Measurements from ENCODE around the gene DOCK1. TPM values are rescaled to one million over a fixed set of nuclear protein-coding genes. Genes with fewer than 3 reads are reported as not detected.

DOCK1 gene
- total and polyA plus RNA-seq, 2 donors (not counting 1 experiment from before 2014, with no cell fraction given) = 20.5 to 91.0 TPM

GRCh38 chr10:127315888-127316287, 410.7 kb downstream of the DOCK1 start:
- no peaks in the 10 kb centered on the region for H3K79me2 ChIP-seq (ENCODE audit: control insufficient read depth, insufficient read depth, low read length)
- DNase-seq (ENCODE audit: low read depth in 2 of 2) = no peak
- H3K9me3 ChIP-seq (ENCODE audit: control insufficient read depth, insufficient read depth, low read depth, low read length) = no peaks in the 10 kb centered on the region
- H3K36me3 ChIP-seq (ENCODE audit: control insufficient read depth, insufficient read depth, low read length) = no peaks in the 10 kb centered on the region
- TF ChIP-seq CTCF (conservative IDR thresholded peaks at IDR 0.05 in 1 of 2, IDR thresholded peaks at IDR 0.05 in 1 of 2; ENCODE audit: low read depth in 1 of 2, low read length in 2 of 2) (no peak), EZH2 (IDR thresholded peaks at IDR 0.05; ENCODE audit: low read length, missing control alignments) (no peak)
- H3K4me2 ChIP-seq (ENCODE audit: extremely low read depth, insufficient read depth, low read length) = no peak overlapping the region
- no peak overlapping the region for H2AFZ ChIP-seq (ENCODE audit: low read length)
- H3K27me3 ChIP-seq (ENCODE audit: control insufficient read depth, insufficient read depth, low read length) = no peaks in the 10 kb centered on the region
- no peak overlapping the region for H3K27ac ChIP-seq (ENCODE audit: insufficient read depth, low read length)
- H4K20me1 ChIP-seq (ENCODE audit: control insufficient read depth, extremely low read depth, insufficient read depth, low read length) = no peaks in the 10 kb centered on the region
- H3K4me1 ChIP-seq (ENCODE audit: control insufficient read depth, extremely low read depth, insufficient read depth, low read length) = no peaks in the 10 kb centered on the region
- H3K9ac ChIP-seq (ENCODE audit: insufficient read depth, low read length) = no peak overlapping the region
- H3K4me3 ChIP-seq (replicated peaks in 1 of 4; ENCODE audit: control extremely low read depth in 1 of 4, insufficient read depth in 1 of 4, low read depth in 3 of 4, low read length in 4 of 4) = no peak overlapping the region

GRCh38 chr10:127318396-127318795, 413.2 kb downstream of the DOCK1 start:
- no peak overlapping the region for H3K27ac ChIP-seq (ENCODE audit: insufficient read depth, low read length)
- H2AFZ ChIP-seq (ENCODE audit: low read length) = no peak overlapping the region
- H3K36me3 ChIP-seq (ENCODE audit: control insufficient read depth, insufficient read depth, low read length) = no peaks in the 10 kb centered on the region
- H3K4me1 ChIP-seq (ENCODE audit: control insufficient read depth, extremely low read depth, insufficient read depth, low read length) = no peaks in the 10 kb centered on the region
- no peaks in the 10 kb centered on the region for H3K79me2 ChIP-seq (ENCODE audit: control insufficient read depth, insufficient read depth, low read length)
- no peak for DNase-seq (ENCODE audit: low read depth in 2 of 2)
- H3K4me2 ChIP-seq (ENCODE audit: extremely low read depth, insufficient read depth, low read length) = no peak overlapping the region
- no peak overlapping the region for H3K9ac ChIP-seq (ENCODE audit: insufficient read depth, low read length)
- H3K4me3 ChIP-seq (replicated peaks in 1 of 4; ENCODE audit: control extremely low read depth in 1 of 4, insufficient read depth in 1 of 4, low read depth in 3 of 4, low read length in 4 of 4) = no peak overlapping the region
- H3K27me3 ChIP-seq (ENCODE audit: control insufficient read depth, insufficient read depth, low read length) = no peaks in the 10 kb centered on the region
- no peaks in the 10 kb centered on the region for H3K9me3 ChIP-seq (ENCODE audit: control insufficient read depth, insufficient read depth, low read depth, low read length)
- no peaks in the 10 kb centered on the region for H4K20me1 ChIP-seq (ENCODE audit: control insufficient read depth, extremely low read depth, insufficient read depth, low read length)
- no peak for TF ChIP-seq CTCF (conservative IDR thresholded peaks at IDR 0.05 in 1 of 2, IDR thresholded peaks at IDR 0.05 in 1 of 2; ENCODE audit: low read depth in 1 of 2, low read length in 2 of 2)

DNA sequence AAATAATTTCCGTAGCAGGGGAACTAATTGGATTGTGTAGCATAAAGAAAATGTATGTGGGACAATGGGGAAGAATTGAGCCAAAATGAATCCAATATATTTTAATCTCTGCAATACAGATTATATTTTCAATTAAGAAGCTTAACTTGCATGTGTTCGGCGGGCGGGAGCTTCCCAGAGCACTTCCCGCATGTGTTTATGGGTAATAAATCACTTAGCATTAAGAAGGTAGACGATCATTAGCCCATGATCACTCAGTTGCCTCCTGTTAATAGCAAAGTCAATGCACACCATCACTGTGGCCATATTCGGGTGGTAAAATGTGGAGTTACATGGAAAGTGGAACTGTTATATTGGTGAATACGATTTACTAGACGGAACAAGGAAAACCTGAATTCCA, 414.0 kb downstream of the DOCK1 start:
- TF ChIP-seq EZH2 (IDR thresholded peaks at IDR 0.05; ENCODE audit: low read length, missing control alignments) = no peak
- TF ChIP-seq CTCF (conservative IDR thresholded peaks at IDR 0.05 in 1 of 2, IDR thresholded peaks at IDR 0.05 in 1 of 2; ENCODE audit: low read depth in 1 of 2, low read length in 2 of 2) = no peak
- Histone ChIP-seq H2AFZ (ENCODE audit: low read length) (no peak overlapping the region), H4K20me1 (ENCODE audit: control insufficient read depth, extremely low read depth, insufficient read depth, low read length) (no peaks in the 10 kb centered on the region), H3K27me3 (ENCODE audit: control insufficient read depth, insufficient read depth, low read length) (no peaks in the 10 kb centered on the region), H3K4me2 (ENCODE audit: extremely low read depth, insufficient read depth, low read length) (no peak overlapping the region), H3K79me2 (ENCODE audit: control insufficient read depth, insufficient read depth, low read length) (no peaks in the 10 kb centered on the region), H3K27ac (ENCODE audit: insufficient read depth, low read length) (no peak overlapping the region), H3K36me3 (ENCODE audit: control insufficient read depth, insufficient read depth, low read length) (no peaks in the 10 kb centered on the region), H3K4me1 (ENCODE audit: control insufficient read depth, extremely low read depth, insufficient read depth, low read length) (no peaks in the 10 kb centered on the region), H3K9me3 (ENCODE audit: control insufficient read depth, insufficient read depth, low read depth, low read length) (no peaks in the 10 kb centered on the region), H3K4me3 (replicated peaks in 1 of 4; ENCODE audit: control extremely low read depth in 1 of 4, insufficient read depth in 1 of 4, low read depth in 3 of 4, low read length in 4 of 4) (no peak overlapping the region), H3K9ac (ENCODE audit: insufficient read depth, low read length) (no peak overlapping the region)
- no peak for DNase-seq (ENCODE audit: low read depth in 2 of 2)

Measured in fibroblast of lung (primary cell).